Measurements from ENCODE around the gene MYO15A.

- TF ChIP-seq CTCF (IDR thresholded peaks at IDR 0.05) (no peak), POLR2A (IDR thresholded peaks at IDR 0.05) (no peak)
Measured at GRCh38 chr17:18225642-18226283, 117.2 kb downstream of the MYO15A start.
